DMS114 treated with DMSO at 0.1 percent for 48 hours (cell line): ENCODE data around the gene CALY.

Experiments used
- DNase-seq: peaks from one replicate; lab custom pipeline; 2025; ENCODE audit not compliant: unreplicated experiment; lab: John Stamatoyannopoulos, UW

Gene CALY

DNA sequence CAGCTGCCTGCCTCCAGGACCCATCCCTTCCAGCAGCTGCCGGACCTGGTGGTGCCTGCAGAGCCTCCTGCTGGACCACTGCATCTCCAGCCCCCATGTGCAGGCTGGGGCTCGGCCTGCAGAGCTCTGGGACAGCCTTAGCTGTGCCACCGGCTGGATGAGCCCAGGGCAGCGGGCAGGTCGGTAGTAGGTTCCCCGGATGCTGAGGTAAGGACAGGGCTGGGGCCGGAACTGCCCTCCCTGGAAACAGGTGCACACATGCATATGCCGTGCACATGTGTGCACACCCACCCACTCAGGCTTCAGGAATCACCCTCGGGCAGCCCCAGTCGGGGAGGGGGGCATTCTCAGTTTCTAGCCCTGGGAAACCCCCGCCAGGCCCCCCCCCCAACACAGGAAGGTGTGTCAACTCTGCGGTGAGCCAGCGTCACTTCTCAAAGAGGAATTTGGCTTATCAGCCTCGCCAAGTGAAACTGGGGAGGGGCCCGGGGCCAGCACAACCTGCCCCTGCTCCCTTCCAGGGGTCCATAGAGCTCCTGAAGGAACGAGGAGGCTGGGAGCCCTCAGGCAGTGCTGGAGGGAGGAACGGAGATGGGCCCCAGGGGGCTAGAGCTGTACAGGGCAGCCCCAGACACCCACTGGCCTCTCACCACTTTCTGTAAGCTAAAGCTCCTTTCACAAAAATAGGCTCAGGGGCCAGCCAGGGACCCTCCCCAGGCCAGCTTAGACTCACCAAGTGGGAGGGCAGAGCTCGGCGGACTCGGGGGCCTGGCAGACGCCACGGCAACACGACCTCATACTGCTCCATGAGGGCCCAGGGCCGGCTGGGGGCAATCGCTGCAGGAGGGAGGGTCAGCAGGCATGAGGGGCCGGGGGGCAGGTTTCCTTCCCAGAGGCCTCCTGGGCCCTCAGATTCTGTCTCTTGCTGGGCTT is 61.7 kb downstream of the CALY start:
- DNase-seq: no peak
